HCT116 (cell line): ENCODE data around the gene MYCBP. TPM values are rescaled to one million over a fixed set of nuclear protein-coding genes. Genes with fewer than 3 reads are reported as not detected.

Experiments
- ATAC-seq: fragments of 200-7000 bp; cut with Tn5 transposase; 2 replicates; pipeline ENCODE4 v1.9.1; 2020; ENCODE audit warnings: mild to moderate bottlenecking, moderate library complexity
- BruUV-seq: library from RNA; stranded (reverse); fragments of 400-500 nt; replicated peaks from 2 replicates; lab custom pipeline; 2021; lab: Mats Ljungman, UMichigan
- CTCF ChIA-PET: fragments of 300-600 bp; sonication (Branson Sonifier 250); formaldehyde crosslinking; loops from one replicate; lab custom pipeline; 2021; ENCODE audit warnings: antibody characterized with exemption; lab: Charles Lee
- POLR2A ChIA-PET: fragments of 300-600, 350-600 bp; sonication (Branson Sonifier 250); formaldehyde crosslinking; loops from one replicate; lab custom pipeline; 2021; ENCODE audit warnings: antibody characterized with exemption; lab: Charles Lee
- RAD21 ChIA-PET, 2 experiments: fragments of 300-600 bp; sonication (Branson Sonifier 250); formaldehyde crosslinking; loops; one replicate each; lab custom pipeline; 2023; ENCODE audit warnings: low total read pairs in 2 of 2; ENCODE audit not compliant: uncharacterized antibody in 2 of 2, unreplicated experiment in 2 of 2, low non-redundant PET in 1 of 2; lab: Charles Lee
- DNase-seq: peaks from one replicate; pipeline ENCODE4 v3.0.0-alpha.2; 2010; ENCODE audit warnings: low read depth, low spot score
- H2AFZ ChIP-seq: fragments of 200-600 bp; shearing (Covaris generic), sonication (generic); 2 replicates; pipeline ENCODE4 v1.6.1; 2017; ENCODE audit warnings: low read depth, mixed run types, mixed read lengths, antibody characterized with exemption, low read length; ENCODE audit not compliant: poor library complexity, severe bottlenecking
- H3K27ac ChIP-seq: 2 replicates; pipeline ENCODE4 v1.5.1; 2012; ENCODE audit warnings: low read depth, low read length
- H3K27me3 ChIP-seq: fragments of 200-600 bp; sonication (generic); 2 replicates; pipeline ENCODE4 v1.6.1; 2016; ENCODE audit warnings: mixed run types, low read length, mixed read lengths; ENCODE audit not compliant: insufficient read depth
- H3K36me3 ChIP-seq, 2 experiments: fragments of 200-500 bp in 1 of 2; fragments of 200-600 bp in 1 of 2; sonication (Bioruptor generic) in 1 of 2; sonication (generic) in 1 of 2; 2 replicates each; pipeline versions ENCODE4 v1.5.1 to v1.6.1; 2014 to 2016; ENCODE audit warnings: low read length in 2 of 2, inconsistent platforms in 1 of 2, mixed read lengths in 1 of 2, mixed run types in 1 of 2; ENCODE audit not compliant: insufficient read depth in 2 of 2, control insufficient read depth in 1 of 2
- H3K4me1 ChIP-seq, 2 experiments: fragments of 200-600 bp in 1 of 2; sonication (generic) in 1 of 2; 2 replicates each; pipeline versions ENCODE4 v1.5.1 to v1.6.1; 2012 to 2017; ENCODE audit warnings: low read length in 2 of 2, inconsistent platforms in 1 of 2, mild to moderate bottlenecking in 1 of 2, mixed read lengths in 1 of 2, mixed run types in 1 of 2, moderate library complexity in 1 of 2; ENCODE audit not compliant: insufficient read depth in 2 of 2, control insufficient read depth in 1 of 2
- H3K4me2 ChIP-seq: fragments of 200-600 bp; sonication (generic); 2 replicates; pipeline ENCODE4 v1.6.1; 2017; ENCODE audit warnings: mixed run types, low read length, mixed read lengths
- H3K4me3 ChIP-seq, 2 experiments: fragments of 200-600 bp in 1 of 2; sonication (generic) in 1 of 2; replicated peaks in 1 of 2; 2 replicates each; pipeline ENCODE4 v1.5.1; 2011 to 2016; ENCODE audit warnings: low read length in 2 of 2, control low read depth in 1 of 2, low read depth in 1 of 2, mild to moderate bottlenecking in 1 of 2, mixed read lengths in 1 of 2, mixed run types in 1 of 2
- H3K79me2 ChIP-seq: fragments of 200-600 bp; sonication (generic); 2 replicates; pipeline ENCODE4 v1.6.1; 2017; ENCODE audit warnings: mild to moderate bottlenecking, mixed run types, low read length, moderate library complexity, mixed read lengths; ENCODE audit not compliant: insufficient read depth
- H3K9ac ChIP-seq: fragments of 200-600 bp; sonication (generic); 2 replicates; pipeline ENCODE4 v1.6.1; 2016; ENCODE audit warnings: low read length, mixed read lengths
- H3K9me2 ChIP-seq: fragments of 200-600 bp; sonication (generic), shearing (Covaris generic); 2 replicates; pipeline ENCODE4 v1.6.1; 2017; ENCODE audit warnings: mixed run types, mild to moderate bottlenecking, moderate library complexity; ENCODE audit not compliant: insufficient read depth
- H3K9me3 ChIP-seq, 2 experiments: fragments of 200-500 bp in 1 of 2; fragments of 200-600 bp in 1 of 2; sonication (Bioruptor generic) in 1 of 2; sonication (generic) in 1 of 2; 2 replicates each; pipeline ENCODE4 v1.6.1; 2014 to 2017; ENCODE audit warnings: low read length in 2 of 2, mixed read lengths in 2 of 2, inconsistent platforms in 1 of 2, low read depth in 1 of 2, mild to moderate bottlenecking in 1 of 2, mixed run types in 1 of 2, moderate library complexity in 1 of 2; ENCODE audit not compliant: control insufficient read depth in 1 of 2, insufficient read depth in 1 of 2
- H4K20me1 ChIP-seq: fragments of 200-600 bp; sonication (generic), shearing (Covaris generic); 2 replicates; pipeline ENCODE4 v1.6.1; 2017; ENCODE audit warnings: mixed run types, mild to moderate bottlenecking, moderate library complexity; ENCODE audit not compliant: insufficient read depth
- ELF1 ChIP-seq: IDR thresholded peaks from 2 replicates; pipeline ENCODE4 v1.6.1; 2012; ENCODE audit warnings: low read depth, borderline replicate concordance
- EZH2phosphoT487 ChIP-seq: fragments of 200-600 bp; IDR thresholded peaks from 2 replicates; pipeline ENCODE4 v1.6.1; 2018; ENCODE audit warnings: antibody characterized with exemption, borderline replicate concordance
- JUND ChIP-seq: IDR thresholded peaks from 2 replicates; pipeline ENCODE4 v1.6.1; 2012
- POLR2AphosphoS5 ChIP-seq: IDR thresholded peaks from 2 replicates; pipeline ENCODE4 v1.6.1; 2011; ENCODE audit warnings: mild to moderate bottlenecking, low read depth, low read length, moderate library complexity
- SIN3A ChIP-seq: IDR thresholded peaks from 2 replicates; pipeline ENCODE4 v1.6.1; 2012; ENCODE audit warnings: low read depth
- SP1 ChIP-seq: IDR thresholded peaks from 2 replicates; pipeline ENCODE4 v1.6.1; 2012; ENCODE audit warnings: low read depth
- SRF ChIP-seq: IDR thresholded peaks from 2 replicates; pipeline ENCODE4 v1.6.1; 2012; ENCODE audit warnings: low read depth
- TCF7L2 ChIP-seq: IDR thresholded peaks from 2 replicates; pipeline ENCODE4 v1.7.0; 2011; ENCODE audit warnings: borderline replicate concordance, inconsistent platforms; ENCODE audit not compliant: insufficient read depth, insufficient read length; ENCODE audit errors: extremely low read depth
- intact Hi-C: fragments of 100-400 bp; cut with micrococcal nuclease; formaldehyde crosslinking; loops from 2 replicates; pipeline ENCODE4 v1.10.0; 2022
- total RNA-seq: library from RNA; stranded (reverse); gene quantifications from one replicate; pipeline ENCODE4 v1.2.1, GENCODE V29; 2021; ENCODE audit not compliant: unreplicated experiment
- TF ChIP-seq, protein P1 (sequence below): IDR thresholded peaks from 2 replicates; pipeline ENCODE4 v1.6.1; 2012
- TF ChIP-seq, protein P2 (sequence below), 3 experiments: fragments of 200-600 bp in 1 of 3; sonication (generic) in 1 of 3; IDR thresholded peaks in 2 of 3; conservative IDR thresholded peaks in 1 of 3; 2 replicates each; pipeline ENCODE4 v1.5.1; 2012 to 2017; ENCODE audit warnings: low read depth in 2 of 3, low read length in 2 of 3, antibody characterized with exemption in 1 of 3, borderline replicate concordance in 1 of 3, control low read depth in 1 of 3, mild to moderate bottlenecking in 1 of 3, mixed read lengths in 1 of 3, mixed run types in 1 of 3, moderate library complexity in 1 of 3; ENCODE audit not compliant: insufficient read depth in 1 of 3
- TF ChIP-seq, protein P3 (sequence below): IDR thresholded peaks from 2 replicates; pipeline ENCODE4 v1.6.1; 2011; ENCODE audit warnings: mild to moderate bottlenecking, low read length, moderate library complexity; ENCODE audit not compliant: insufficient replicate concordance; ENCODE audit errors: extremely low read depth

MYCBP gene
- total RNA-seq, 1 experiment from 2014 or later = 40.2 TPM

DNA sequence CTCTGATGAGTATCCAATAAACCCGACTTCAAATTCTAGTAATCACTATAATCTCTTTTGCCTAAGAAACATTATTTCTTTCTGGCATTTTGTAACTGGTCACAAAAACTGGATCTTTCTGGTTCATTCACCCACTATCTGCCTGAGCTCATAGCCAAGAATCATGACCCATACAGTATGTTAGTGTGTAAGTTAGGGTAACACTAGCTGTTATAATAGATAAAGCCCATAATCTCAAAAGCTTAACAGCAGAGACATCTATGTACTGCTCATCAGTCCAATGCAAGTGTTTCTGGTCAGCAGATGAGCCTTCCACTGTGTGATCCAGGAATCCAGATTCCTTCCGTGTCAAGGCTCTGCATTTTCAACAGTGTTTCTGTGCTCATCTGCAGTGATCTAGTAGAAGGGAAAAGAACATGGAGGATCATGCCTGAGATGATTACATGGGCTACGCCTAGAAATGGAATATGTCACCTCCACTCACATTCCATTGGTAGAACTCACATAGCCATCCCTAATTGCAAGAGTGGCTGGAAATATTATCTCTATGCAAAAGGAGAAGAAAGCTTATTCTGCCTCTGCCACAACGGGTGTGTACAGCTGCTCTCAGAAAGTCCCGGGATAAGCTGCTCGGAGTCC lies 41.3 kb downstream of the MYCBP start:
- ATAC-seq (no peak), DNase-seq (no peak)
- Histone ChIP-seq H3K9me3 (no peaks in the 10 kb centered on the region), H3K4me2 (no peak overlapping the region), H3K27me3 (peaks cover 4% of the 10 kb centered on the region; the same call in 1 of the 2 replicates), H4K20me1 (no peaks in the 10 kb centered on the region), H3K79me2 (no peaks in the 10 kb centered on the region), H3K36me3 (no peaks in the 10 kb centered on the region), H3K27ac (no peak overlapping the region), H3K9ac (no peak overlapping the region), H3K4me1 (no peaks in the 10 kb centered on the region), H2AFZ (no peak overlapping the region), H3K4me3 (no peak overlapping the region), H3K9me2 (no peaks in the 10 kb centered on the region)
- ChIA-PET CTCF (no interaction called here), POLR2A (no interaction called here), RAD21 (no interaction called here)
- intact Hi-C loops = loop anchor here (10.0 kb wide), 2 partner anchors 307 to 1137 kb away; partner anchors contain the start of gene CDCA8
- BruUV-seq = no TSS peak
- no peak for TF ChIP-seq TCF7L2
- TF ChIP-seq JUND = no peak
- no peak for TF ChIP-seq SIN3A
- TF ChIP-seq, protein P1, sequence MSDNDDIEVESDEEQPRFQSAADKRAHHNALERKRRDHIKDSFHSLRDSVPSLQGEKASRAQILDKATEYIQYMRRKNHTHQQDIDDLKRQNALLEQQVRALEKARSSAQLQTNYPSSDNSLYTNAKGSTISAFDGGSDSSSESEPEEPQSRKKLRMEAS = no peak
- TF ChIP-seq, protein P2, sequence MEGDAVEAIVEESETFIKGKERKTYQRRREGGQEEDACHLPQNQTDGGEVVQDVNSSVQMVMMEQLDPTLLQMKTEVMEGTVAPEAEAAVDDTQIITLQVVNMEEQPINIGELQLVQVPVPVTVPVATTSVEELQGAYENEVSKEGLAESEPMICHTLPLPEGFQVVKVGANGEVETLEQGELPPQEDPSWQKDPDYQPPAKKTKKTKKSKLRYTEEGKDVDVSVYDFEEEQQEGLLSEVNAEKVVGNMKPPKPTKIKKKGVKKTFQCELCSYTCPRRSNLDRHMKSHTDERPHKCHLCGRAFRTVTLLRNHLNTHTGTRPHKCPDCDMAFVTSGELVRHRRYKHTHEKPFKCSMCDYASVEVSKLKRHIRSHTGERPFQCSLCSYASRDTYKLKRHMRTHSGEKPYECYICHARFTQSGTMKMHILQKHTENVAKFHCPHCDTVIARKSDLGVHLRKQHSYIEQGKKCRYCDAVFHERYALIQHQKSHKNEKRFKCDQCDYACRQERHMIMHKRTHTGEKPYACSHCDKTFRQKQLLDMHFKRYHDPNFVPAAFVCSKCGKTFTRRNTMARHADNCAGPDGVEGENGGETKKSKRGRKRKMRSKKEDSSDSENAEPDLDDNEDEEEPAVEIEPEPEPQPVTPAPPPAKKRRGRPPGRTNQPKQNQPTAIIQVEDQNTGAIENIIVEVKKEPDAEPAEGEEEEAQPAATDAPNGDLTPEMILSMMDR (IDR thresholded peaks at IDR 0.05 in 2 of 3, conservative IDR thresholded peaks at IDR 0.05 in 1 of 3; ENCODE audit: borderline replicate concordance in 1 of 3, insufficient read depth in 1 of 3, low read depth in 2 of 3, low read length in 2 of 3) = no peak
- TF ChIP-seq EZH2phosphoT487 = no peak
- TF ChIP-seq SP1 = no peak
- TF ChIP-seq POLR2AphosphoS5 = no peak
- TF ChIP-seq SRF = no peak
- TF ChIP-seq, protein P3, sequence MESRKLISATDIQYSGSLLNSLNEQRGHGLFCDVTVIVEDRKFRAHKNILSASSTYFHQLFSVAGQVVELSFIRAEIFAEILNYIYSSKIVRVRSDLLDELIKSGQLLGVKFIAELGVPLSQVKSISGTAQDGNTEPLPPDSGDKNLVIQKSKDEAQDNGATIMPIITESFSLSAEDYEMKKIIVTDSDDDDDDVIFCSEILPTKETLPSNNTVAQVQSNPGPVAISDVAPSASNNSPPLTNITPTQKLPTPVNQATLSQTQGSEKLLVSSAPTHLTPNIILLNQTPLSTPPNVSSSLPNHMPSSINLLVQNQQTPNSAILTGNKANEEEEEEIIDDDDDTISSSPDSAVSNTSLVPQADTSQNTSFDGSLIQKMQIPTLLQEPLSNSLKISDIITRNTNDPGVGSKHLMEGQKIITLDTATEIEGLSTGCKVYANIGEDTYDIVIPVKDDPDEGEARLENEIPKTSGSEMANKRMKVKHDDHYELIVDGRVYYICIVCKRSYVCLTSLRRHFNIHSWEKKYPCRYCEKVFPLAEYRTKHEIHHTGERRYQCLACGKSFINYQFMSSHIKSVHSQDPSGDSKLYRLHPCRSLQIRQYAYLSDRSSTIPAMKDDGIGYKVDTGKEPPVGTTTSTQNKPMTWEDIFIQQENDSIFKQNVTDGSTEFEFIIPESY = no peak
- no peak for TF ChIP-seq ELF1
